IMR-90 (cell line): ENCODE results near the gene SLC27A6. TPM values are rescaled to one million over a fixed set of nuclear protein-coding genes. Genes with fewer than 3 reads are reported as not detected.

Source experiments
- ATAC-seq: fragments of 200-7000 bp; cut with Tn5 transposase; 2 replicates; pipeline ENCODE4 v1.9.1; 2020; ENCODE audit warnings: low read depth, mild to moderate bottlenecking, moderate library complexity
- BruUV-seq: library from RNA; stranded (reverse); fragments of 400-500 nt; replicated peaks from 2 replicates; lab custom pipeline; 2021; lab: Mats Ljungman, UMichigan
- CTCF ChIA-PET: fragments of 300-600 bp; formaldehyde crosslinking; extraction: SDS; loops from one replicate; lab custom pipeline; 2021; ENCODE audit warnings: antibody characterized with exemption; lab: Yijun Ruan, JAX
- POLR2A ChIA-PET: fragments of 300-600 bp; sonication (Branson Sonifier 250); formaldehyde crosslinking; loops from one replicate; lab custom pipeline; 2022; ENCODE audit warnings: antibody characterized with exemption; ENCODE audit not compliant: unreplicated experiment; lab: Charles Lee
- DNase-seq: peaks from one replicate; pipeline ENCODE4 v3.0.0; 2013
- H2AFZ ChIP-seq: replicated peaks from 2 replicates; pipeline ENCODE3; 2013; ENCODE audit warnings: low read length, mild to moderate bottlenecking; ENCODE audit not compliant: poor library complexity
- H2AK5ac ChIP-seq: 2 replicates; pipeline ENCODE4 v1.6.1; 2013; ENCODE audit warnings: low read depth, low read length, inconsistent platforms
- H2AK9ac ChIP-seq: replicated peaks from 2 replicates; pipeline ENCODE3; 2013; ENCODE audit warnings: mild to moderate bottlenecking, low read depth, low read length, moderate library complexity; ENCODE audit not compliant: poor library complexity
- H2BK120ac ChIP-seq: 2 replicates; pipeline ENCODE4 v1.6.1; 2013; ENCODE audit warnings: low read depth, low read length, inconsistent platforms
- H2BK15ac ChIP-seq: 3 replicates; pipeline ENCODE4 v1.6.1; 2013; ENCODE audit warnings: low read depth, low read length, inconsistent platforms
- H2BK20ac ChIP-seq: 2 replicates; pipeline ENCODE4 v1.6.1; 2013; ENCODE audit warnings: low read depth, mild to moderate bottlenecking, inconsistent platforms, low read length, moderate library complexity
- H2BK5ac ChIP-seq: 2 replicates; pipeline ENCODE4 v1.6.1; 2013; ENCODE audit warnings: mild to moderate bottlenecking, low read depth, low read length, inconsistent platforms; ENCODE audit not compliant: poor library complexity, severe bottlenecking
- H3K14ac ChIP-seq: replicated peaks from 2 replicates; pipeline ENCODE4 v1.6.1; 2013; ENCODE audit warnings: low read depth, low read length, inconsistent platforms
- H3K18ac ChIP-seq: 2 replicates; pipeline ENCODE4 v1.6.1; 2013; ENCODE audit warnings: low read depth, low read length, control low read depth
- H3K23ac ChIP-seq: 2 replicates; pipeline ENCODE4 v1.6.1; 2013; ENCODE audit warnings: low read depth, low read length, inconsistent platforms
- H3K27ac ChIP-seq: 2 replicates; pipeline ENCODE4 v1.5.1; 2013; ENCODE audit warnings: mild to moderate bottlenecking, control low read depth, low read length; ENCODE audit not compliant: insufficient read depth
- H3K27me3 ChIP-seq: 2 replicates; pipeline ENCODE4 v1.6.1; 2013; ENCODE audit warnings: low read length; ENCODE audit not compliant: control insufficient read depth, insufficient read depth
- H3K36me3 ChIP-seq: 2 replicates; pipeline ENCODE4 v1.6.1; 2013; ENCODE audit warnings: low read length, mixed read lengths; ENCODE audit not compliant: control insufficient read depth, insufficient read depth
- H3K4ac ChIP-seq: 2 replicates; pipeline ENCODE4 v1.6.1; 2013; ENCODE audit warnings: low read depth, low read length, inconsistent platforms
- H3K4me1 ChIP-seq: 2 replicates; pipeline ENCODE4 v1.6.1; 2013; ENCODE audit warnings: low read length, mixed read lengths; ENCODE audit not compliant: control insufficient read depth, insufficient read depth
- H3K4me2 ChIP-seq: 2 replicates; pipeline ENCODE4 v1.6.1; 2013; ENCODE audit warnings: low read depth, mild to moderate bottlenecking, control low read depth, low read length, moderate library complexity
- H3K4me3 ChIP-seq: 2 replicates; pipeline ENCODE4 v1.5.1; 2013; ENCODE audit warnings: low read depth, mild to moderate bottlenecking, control low read depth, low read length, moderate library complexity; ENCODE audit not compliant: insufficient read depth
- H3K56ac ChIP-seq: 2 replicates; pipeline ENCODE4 v1.6.1; 2013; ENCODE audit warnings: low read length, inconsistent platforms; ENCODE audit not compliant: insufficient read depth; ENCODE audit errors: extremely low read depth
- H3K79me1 ChIP-seq, 2 experiments: 2 replicates each; pipeline ENCODE4 v1.6.1; 2013; ENCODE audit warnings: low read length in 2 of 2, inconsistent platforms in 1 of 2, low read depth in 1 of 2
- H3K9ac ChIP-seq: 2 replicates; pipeline ENCODE4 v1.6.1; 2013; ENCODE audit warnings: low read depth, low read length, control low read depth
- H3K9me1 ChIP-seq: 2 replicates; pipeline ENCODE4 v1.6.1; 2013; ENCODE audit warnings: low read length, inconsistent platforms; ENCODE audit not compliant: insufficient read depth
- H3K9me3 ChIP-seq: 2 replicates; pipeline ENCODE4 v1.6.1; 2013; ENCODE audit warnings: low read length; ENCODE audit not compliant: control insufficient read depth, insufficient read depth
- H4K20me1 ChIP-seq: 2 replicates; pipeline ENCODE4 v1.6.1; 2013; ENCODE audit warnings: low read length, inconsistent platforms; ENCODE audit not compliant: insufficient read depth
- H4K5ac ChIP-seq: 2 replicates; pipeline ENCODE4 v1.6.1; 2013; ENCODE audit warnings: mild to moderate bottlenecking, low read depth, low read length, control low read depth
- H4K8ac ChIP-seq, 2 experiments: 2 replicates each; pipeline ENCODE4 v1.6.1; 2013; ENCODE audit warnings: low read depth in 2 of 2, low read length in 2 of 2, control low read depth in 1 of 2, inconsistent platforms in 1 of 2
- H4K91ac ChIP-seq: 2 replicates; pipeline ENCODE4 v1.6.1; 2013; ENCODE audit warnings: low read depth, low read length, inconsistent platforms; ENCODE audit not compliant: insufficient read depth
- BHLHE40 ChIP-seq: fragments of 150-350 bp; IDR thresholded peaks from 2 replicates; pipeline ENCODE4 v1.6.1; 2016; ENCODE audit warnings: mild to moderate bottlenecking, low read depth, low read length
- FOS ChIP-seq: fragments of 150-350 bp; IDR thresholded peaks from 2 replicates; pipeline ENCODE4 v1.6.1; 2016; ENCODE audit warnings: low read depth, low read length
- POLR2A ChIP-seq: IDR thresholded peaks from 2 replicates; pipeline ENCODE4 v1.6.1; 2012; ENCODE audit warnings: mild to moderate bottlenecking, low read depth, low read length
- USF2 ChIP-seq: fragments of 150-350 bp; IDR thresholded peaks from 2 replicates; pipeline ENCODE4 v1.6.1; 2017; ENCODE audit warnings: mild to moderate bottlenecking, antibody characterized with exemption, low read length, low read depth
- WGBS, 2 experiments: methylation state at CpG; one replicate each; pipeline versions ENCODE4 v1.1.5 to v1.1.7; 2013; ENCODE audit warnings: missing lambda C conversion rate in 2 of 2; ENCODE audit not compliant: insufficient read length in 1 of 2; ENCODE audit errors: extremely low coverage in 2 of 2; 5-methylcytosine and 5-hydroxymethylcytosine counted together
- dilution Hi-C: fragments of 300-500 bp; cut with HindIII; formaldehyde crosslinking; loops from one replicate; pipeline ENCODE4 v1.14.3; 2018; ENCODE audit warnings: low sequenced_read_pairs; ENCODE audit not compliant: unreplicated experiment
- in situ Hi-C: fragments of 300-500 bp; cut with MboI; formaldehyde crosslinking; loops from 3 replicates; pipeline ENCODE4 v1.14.3; 2019; ENCODE audit warnings: low sequenced_read_pairs, inconsistent platforms, mixed read lengths
- intact Hi-C: fragments of 100-400 bp; cut with micrococcal nuclease; formaldehyde crosslinking; loops from 2 replicates; pipeline ENCODE4 v1.10.0; 2022
- polyA plus RNA-seq, 3 experiments: library from polyadenylated mRNA; depleted of rRNA; stranded (reverse); fragments of >200 nt; gene quantifications; 2 replicates each; pipeline ENCODE4 v1.2.3, GENCODE V29; 2012; ENCODE audit warnings: low replicate concordance in 1 of 3
- total RNA-seq: library from RNA; depleted of rRNA; stranded (reverse); fragments of >200 nt; gene quantifications from 2 replicates; pipeline ENCODE4 v1.2.3, GENCODE V29; 2012

SLC27A6 gene
- total and polyA plus RNA-seq, 2 of the 4 experiments (the other 2 are of a cell fraction), result under 0.01 to 0.02 TPM

DNA sequence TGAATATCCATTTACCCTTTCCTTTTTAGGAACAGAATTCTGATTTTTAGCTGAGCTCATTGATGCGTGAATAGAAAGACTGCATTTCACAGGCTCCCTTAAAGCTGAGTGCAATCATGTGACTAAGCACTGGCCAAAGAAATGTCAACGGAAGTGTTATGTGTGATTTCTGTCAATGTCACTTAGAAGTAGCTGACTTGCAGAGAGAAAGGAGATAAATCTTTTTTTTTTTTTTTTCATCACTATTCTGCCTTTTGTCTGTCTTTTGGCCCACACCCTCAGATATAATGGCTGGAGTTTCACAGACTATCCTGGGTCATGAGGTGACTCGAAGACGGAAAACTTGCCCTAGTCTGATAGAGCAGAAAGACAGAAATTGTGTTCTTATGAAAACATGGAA, 39.3 kb upstream of the SLC27A6 start:
- Histone ChIP-seq H2AK5ac (no peak overlapping the region), H4K8ac (no peak overlapping the region), H2BK5ac (no peak overlapping the region), H3K27me3 (no peaks in the 10 kb centered on the region), H2AK9ac (no peak overlapping the region), H3K18ac (no peak overlapping the region), H2BK20ac (no peak overlapping the region), H3K36me3 (no peaks in the 10 kb centered on the region), H3K79me1 (no peaks in the 10 kb centered on the region), H4K91ac (no peak overlapping the region), H2BK120ac (no peak overlapping the region), H3K27ac (no peak overlapping the region), H3K4me2 (no peak overlapping the region), H3K9me1 (peaks cover under 1% of the 10 kb centered on the region; the same call in 1 of the 2 replicates), H3K4me3 (no peak overlapping the region), H3K4ac (no peak overlapping the region), H2AFZ (no peak overlapping the region), H3K4me1 (no peaks in the 10 kb centered on the region), H2BK15ac (no peak overlapping the region), H3K23ac (no peak overlapping the region), H3K9me3 (no peaks in the 10 kb centered on the region), H4K20me1 (no peaks in the 10 kb centered on the region), H3K9ac (no peak overlapping the region), H3K14ac (no peak overlapping the region), H4K5ac (no peak overlapping the region), H3K56ac (no peak overlapping the region; the same call in 1 of the 2 replicates)
- POLR2A ChIA-PET, result no interaction called here
- in situ Hi-C loops, result no loop called here
- intact Hi-C loops, result no loop called here
- BruUV-seq, result no TSS peak
- ATAC-seq (no peak), DNase-seq (no peak)
- CTCF ChIA-PET, result no interaction called here
- no CpG with 5 or more reads among the region's 4 CpGs for WGBS, 2 experiments
- dilution Hi-C loops, result no loop called here
- TF ChIP-seq FOS (no peak), POLR2A (no peak), USF2 (no peak), BHLHE40 (no peak)
